Neutrophil (primary cell): ENCODE results near the gene BHLHE23.

ENCODE experiments used
- H3K27ac ChIP-seq: fragments of 200-600 bp; sonication (generic); 2 replicates; pipeline ENCODE4 v1.5.1; 2016; ENCODE audit warnings: mild to moderate bottlenecking, moderate library complexity
- H3K27me3 ChIP-seq: fragments of 200-600 bp; sonication (generic); 2 replicates; pipeline ENCODE4 v1.6.0; 2016; ENCODE audit warnings: mild to moderate bottlenecking
- H3K36me3 ChIP-seq: fragments of 200-600 bp; sonication (generic); 2 replicates; pipeline ENCODE4 v1.5.1; 2017
- H3K4me1 ChIP-seq, 2 experiments: fragments of 200-600 bp in 1 of 2; sonication (generic) in 1 of 2; 1 replicate in 1 of 2; 2 replicates in 1 of 2; pipeline versions ENCODE4 v1.5.1 to v1.6.1; 2013 to 2016; ENCODE audit warnings: low read depth in 1 of 2, low read length in 1 of 2, mild to moderate bottlenecking in 1 of 2, moderate library complexity in 1 of 2; ENCODE audit not compliant: control insufficient read depth in 1 of 2, insufficient read depth in 1 of 2
- H3K4me3 ChIP-seq, 2 experiments: fragments of 200-600 bp in 1 of 2; sonication (generic) in 1 of 2; 1 replicate in 1 of 2; 2 replicates in 1 of 2; pipeline ENCODE4 v1.5.1; 2013 to 2016; ENCODE audit warnings: low read depth in 1 of 2, low read length in 1 of 2, mild to moderate bottlenecking in 1 of 2, moderate library complexity in 1 of 2
- H3K9me3 ChIP-seq: fragments of 200-600 bp; sonication (generic); 2 replicates; pipeline ENCODE4 v1.5.1; 2016
- CTCF ChIP-seq: fragments of 200-600 bp; sonication (generic); IDR thresholded peaks from 2 replicates; pipeline ENCODE4 v1.5.1; 2016; ENCODE audit warnings: antibody characterized with exemption

BHLHE23 gene

GRCh38 chr20:62982124-62983075 lies 24.4 kb downstream of the BHLHE23 start:
- Histone ChIP-seq H3K27ac (no peak overlapping the region), H3K36me3 (no peaks in the 10 kb centered on the region), H3K9me3 (no peaks in the 10 kb centered on the region), H3K27me3 (peaks cover 97% of the 10 kb centered on the region), H3K4me3 (no peak overlapping the region), H3K4me1 (peaks cover 0 to 4% of the 10 kb centered on the region in 2 experiments)
- no peak for TF ChIP-seq CTCF

- TF ChIP-seq CTCF: no peak
- H3K9me3 ChIP-seq: no peaks in the 10 kb centered on the region
- H3K27me3 ChIP-seq: peaks cover 100% of the 10 kb centered on the region
- peaks cover 0 to 4% of the 10 kb centered on the region in 2 experiments for H3K4me1 ChIP-seq
- H3K27ac ChIP-seq: no peak overlapping the region
- no peaks in the 10 kb centered on the region for H3K36me3 ChIP-seq
- no peak overlapping the region for H3K4me3 ChIP-seq
Measured at GRCh38 chr20:62980970-62981369, 25.8 kb downstream of the BHLHE23 start.

GRCh38 chr20:62980380-62980960 lies 26.3 kb downstream of the BHLHE23 start:
- TF ChIP-seq CTCF: no peak
- no peak overlapping the region for H3K27ac ChIP-seq
- H3K9me3 ChIP-seq: no peaks in the 10 kb centered on the region
- no peak overlapping the region for H3K4me3 ChIP-seq
- H3K4me1 ChIP-seq: peaks cover 0 to 4% of the 10 kb centered on the region in 2 experiments
- H3K27me3 ChIP-seq: peaks cover 100% of the 10 kb centered on the region
- H3K36me3 ChIP-seq: no peaks in the 10 kb centered on the region

- TF ChIP-seq CTCF: no peak
- Histone ChIP-seq H3K4me3 (no peak overlapping the region), H3K4me1 (peaks cover 0 to 4% of the 10 kb centered on the region in 2 experiments), H3K27ac (no peak overlapping the region), H3K9me3 (no peaks in the 10 kb centered on the region), H3K27me3 (peaks cover 100% of the 10 kb centered on the region), H3K36me3 (no peaks in the 10 kb centered on the region)
Measured at GRCh38 chr20:62979876-62980373, 26.8 kb downstream of the BHLHE23 start.

- Histone ChIP-seq H3K4me1 (peaks cover 0 to 4% of the 10 kb centered on the region in 2 experiments), H3K4me3 (no peak overlapping the region), H3K9me3 (no peaks in the 10 kb centered on the region), H3K27me3 (peaks cover 100% of the 10 kb centered on the region), H3K27ac (no peak overlapping the region), H3K36me3 (no peaks in the 10 kb centered on the region)
- TF ChIP-seq CTCF: no peak
Measured at GRCh38 chr20:62979310-62979709, 27.5 kb downstream of the BHLHE23 start.
